ENCODE data around the gene GALNT2.

GRCh38 chr1:230274254-230274653, 207.2 kb downstream of the GALNT2 start:
- TF ChIP-seq EZH2phosphoT487 (IDR thresholded peaks at IDR 0.05; ENCODE audit: borderline replicate concordance, low read depth) (no peak), CTCF (IDR thresholded peaks at IDR 0.05) (no peak), JUND (IDR thresholded peaks at IDR 0.05) (no peak), USF2 (IDR thresholded peaks at IDR 0.05; ENCODE audit: borderline replicate concordance, low read depth, low read length) (no peak), SMC3 (IDR thresholded peaks at IDR 0.05; ENCODE audit: low read depth, low read length) (no peak), EP300 (IDR thresholded peaks at IDR 0.05; ENCODE audit: borderline replicate concordance in 1 of 2, low read depth in 1 of 2, low read length in 1 of 2) (no peak), TAF1 (IDR thresholded peaks at IDR 0.05; ENCODE audit: borderline replicate concordance, low read depth, low read length) (no peak), POLR2AphosphoS5 (IDR thresholded peaks at IDR 0.05; ENCODE audit: low read depth, low read length) (no peak), SIN3A (IDR thresholded peaks at IDR 0.05; ENCODE audit: borderline replicate concordance, low read depth, low read length) (no peak)
- TF ChIP-seq, protein P1, sequence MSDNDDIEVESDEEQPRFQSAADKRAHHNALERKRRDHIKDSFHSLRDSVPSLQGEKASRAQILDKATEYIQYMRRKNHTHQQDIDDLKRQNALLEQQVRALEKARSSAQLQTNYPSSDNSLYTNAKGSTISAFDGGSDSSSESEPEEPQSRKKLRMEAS (IDR thresholded peaks at IDR 0.05; ENCODE audit: low read depth): no peak
